Activated CD4-positive, alpha-beta T cell treated with anti-CD3 and anti-CD28 coated beads for 36 hours (primary cell): Measurements from ENCODE around the gene CERS3. TPM values are rescaled to one million over a fixed set of nuclear protein-coding genes. Genes with fewer than 3 reads are reported as not detected.

ENCODE experiments used
- ATAC-seq: fragments of 200-7000 bp; cut with Tn5 transposase; one replicate; pipeline ENCODE4 v1.10.0; 2021; ENCODE audit warnings: mild to moderate bottlenecking, moderate library complexity
- CTCF ChIA-PET: fragments of 350-600 bp; sonication (Branson Sonifier 250); formaldehyde crosslinking; loops from one replicate; lab custom pipeline; 2021; ENCODE audit warnings: antibody characterized with exemption; lab: Charles Lee
- POLR2A ChIA-PET: fragments of 350-600 bp; sonication (Branson Sonifier 250); formaldehyde crosslinking; loops from one replicate; lab custom pipeline; 2021; ENCODE audit warnings: antibody characterized with exemption, inconsistent platforms; lab: Charles Lee
- DNase-seq: peaks from one replicate; pipeline ENCODE4 v3.0.0-alpha.2; 2020
- H3K27ac Mint-ChIP-seq: one replicate; pipeline ENCODE4 v1.8.0; 2021; ENCODE audit warnings: mixed read lengths
- H3K27me3 Mint-ChIP-seq: one replicate; pipeline ENCODE4 v1.8.0; 2021; ENCODE audit warnings: mixed read lengths
- H3K36me3 Mint-ChIP-seq: one replicate; pipeline ENCODE4 v1.8.0; 2021; ENCODE audit warnings: low read depth, mixed read lengths
- H3K4me1 Mint-ChIP-seq: one replicate; pipeline ENCODE4 v1.8.0; 2021; ENCODE audit warnings: mixed read lengths
- H3K4me3 Mint-ChIP-seq: one replicate; pipeline ENCODE4 v1.8.0; 2021; ENCODE audit warnings: mild to moderate bottlenecking, moderate library complexity, mixed read lengths
- H3K9me3 Mint-ChIP-seq: one replicate; pipeline ENCODE4 v1.8.0; 2021; ENCODE audit warnings: low read depth, mixed read lengths
- intact Hi-C, 2 experiments: fragments of 100-400 bp; cut with DNase I in 1 of 2; cut with micrococcal nuclease in 1 of 2; formaldehyde crosslinking; loops; one replicate each; pipeline versions ENCODE4 v1.14.2 to v1.15.1; 2022 to 2024; cut with DNase I, micrococcal nuclease
- total RNA-seq, 2 experiments: library from RNA; stranded (reverse); gene quantifications; one replicate each; pipeline ENCODE4 v1.2.3, GENCODE V29; 2021

CERS3 gene
- total RNA-seq, 2 experiments from 2014 or later = 0.41 to 0.60 TPM

DNA sequence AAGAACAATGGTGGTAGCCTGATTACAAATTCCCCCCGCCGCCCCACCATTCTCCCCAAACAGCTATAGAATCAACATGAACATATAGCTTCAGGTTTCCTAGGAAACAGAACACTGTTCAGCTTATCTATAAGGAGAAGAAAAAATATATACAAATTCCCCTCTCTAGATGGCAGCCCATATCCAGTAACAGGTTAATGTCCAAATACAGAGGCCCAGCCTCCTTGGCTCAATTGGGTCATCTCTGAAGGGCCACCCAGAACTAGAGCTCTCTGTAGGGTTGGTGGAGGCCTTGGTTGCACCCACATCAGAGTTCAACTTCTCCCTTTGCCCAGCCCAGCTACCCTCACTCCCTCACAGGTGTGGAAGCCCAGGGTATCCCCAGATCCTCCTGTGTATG, 95.4 kb downstream of the CERS3 start:
- intact Hi-C loops = no loop called here
- H3K4me3 Mint-ChIP-seq = no peak overlapping the region
- ChIA-PET CTCF (interaction anchor here (0.5 kb wide), 1 partner anchor 140 kb away, joined by 3 read pairs; no protein-coding TSS in a partner anchor), POLR2A (no interaction called here)
- no peaks in the 10 kb centered on the region for H3K9me3 Mint-ChIP-seq
- no peaks in the 10 kb centered on the region for H3K27me3 Mint-ChIP-seq
- no peaks in the 10 kb centered on the region for H3K4me1 Mint-ChIP-seq
- no peak overlapping the region for H3K27ac Mint-ChIP-seq
- ATAC-seq = no peak
- no peaks in the 10 kb centered on the region for H3K36me3 Mint-ChIP-seq
- no peak for DNase-seq

DNA sequence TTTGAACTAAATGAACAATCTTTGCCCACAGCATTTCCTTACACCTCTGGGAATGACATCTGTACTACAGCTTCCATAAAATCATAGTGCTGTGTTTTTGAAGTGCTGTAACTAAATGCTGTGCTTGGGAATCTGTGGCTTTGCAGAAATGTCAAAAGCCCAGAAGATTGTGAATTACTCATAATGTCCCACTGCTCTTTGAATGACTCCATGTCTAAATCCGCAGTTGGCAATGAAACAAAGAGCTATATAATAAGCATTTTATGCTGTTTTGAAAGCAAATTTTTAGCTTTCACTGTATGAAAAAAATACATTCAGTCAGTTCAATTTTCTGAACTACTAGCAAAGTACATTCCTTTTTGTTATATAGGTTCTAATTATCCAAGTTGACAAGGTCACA, 98.3 kb downstream of the CERS3 start:
- intact Hi-C loops = no loop called here
- POLR2A ChIA-PET = no interaction called here
- Mint-ChIP-seq H3K4me3 (no peak overlapping the region), H3K27me3 (no peaks in the 10 kb centered on the region), H3K9me3 (no peaks in the 10 kb centered on the region), H3K4me1 (no peaks in the 10 kb centered on the region), H3K27ac (no peak overlapping the region), H3K36me3 (peaks cover 4% of the 10 kb centered on the region)
- no peak for DNase-seq
- ATAC-seq = no peak
- CTCF ChIA-PET = no interaction called here

DNA sequence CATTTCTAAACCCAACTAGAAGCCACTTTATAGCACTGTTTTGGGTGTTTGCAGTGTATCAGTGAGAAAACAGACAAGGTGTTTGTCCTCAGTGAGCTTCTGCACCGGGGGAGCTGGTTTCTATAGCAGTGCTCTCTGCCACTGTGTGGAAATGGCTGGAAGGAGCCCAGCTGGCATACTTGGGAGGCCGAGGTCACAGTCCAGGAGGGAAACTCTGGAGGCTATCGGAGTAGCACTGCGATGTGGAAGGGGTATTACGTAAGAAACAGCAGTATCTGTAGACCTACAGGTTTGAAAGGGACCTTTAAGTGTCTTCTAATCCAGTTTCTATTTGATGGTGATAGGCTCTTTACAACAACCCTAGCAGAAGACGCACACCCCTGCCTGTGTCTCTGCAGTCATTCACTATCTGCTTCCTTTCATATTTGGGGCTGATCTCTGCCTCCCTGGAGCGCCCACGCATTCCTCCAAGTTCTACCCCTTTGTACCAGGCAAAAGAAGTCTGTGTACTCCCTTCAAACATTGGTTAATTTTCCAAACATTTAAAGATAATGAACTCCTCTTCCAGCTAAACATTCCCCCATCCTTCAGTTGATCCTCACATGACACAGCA, 99.5 kb downstream of the CERS3 start:
- CTCF ChIA-PET = interaction anchor here (0.6 kb wide), 1 partner anchor 141 kb away, joined by 3 read pairs; no protein-coding TSS in a partner anchor
- H3K36me3 Mint-ChIP-seq = peaks cover 6% of the 10 kb centered on the region
- H3K4me3 Mint-ChIP-seq = no peak overlapping the region
- POLR2A ChIA-PET = no interaction called here
- intact Hi-C loops = no loop called here
- H3K9me3 Mint-ChIP-seq = peaks cover 3% of the 10 kb centered on the region
- DNase-seq (no peak), ATAC-seq (no peak)
- no peaks in the 10 kb centered on the region for H3K4me1 Mint-ChIP-seq
- no peak overlapping the region for H3K27ac Mint-ChIP-seq
- H3K27me3 Mint-ChIP-seq = no peaks in the 10 kb centered on the region

DNA sequence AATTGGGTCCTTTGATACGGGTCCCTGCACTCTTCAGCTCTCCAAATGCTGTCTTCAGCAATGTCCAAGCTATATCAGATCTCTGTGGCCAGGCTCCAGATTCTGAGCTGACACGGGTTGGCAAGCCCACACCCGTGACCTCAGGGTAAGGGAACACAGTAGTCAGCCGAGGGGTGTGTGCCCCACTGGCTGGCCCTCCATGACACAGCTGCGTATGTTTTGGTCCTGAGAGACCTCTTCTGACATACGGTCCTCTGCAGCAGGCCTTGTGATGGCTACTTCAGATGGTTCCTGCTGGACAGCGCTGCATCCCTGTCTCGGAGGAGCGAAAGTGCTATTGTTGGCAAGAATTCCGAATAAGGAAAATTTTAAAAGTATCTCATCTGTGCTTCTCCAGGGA, 101.8 kb downstream of the CERS3 start:
- H3K4me3 Mint-ChIP-seq = no peak overlapping the region
- CTCF ChIA-PET = interaction anchor here (0.6 to 1.3 kb wide), 2 partner anchors 69 to 77 kb away, joined by 3 to 4 read pairs; no protein-coding TSS in a partner anchor
- ATAC-seq = no peak

DNA sequence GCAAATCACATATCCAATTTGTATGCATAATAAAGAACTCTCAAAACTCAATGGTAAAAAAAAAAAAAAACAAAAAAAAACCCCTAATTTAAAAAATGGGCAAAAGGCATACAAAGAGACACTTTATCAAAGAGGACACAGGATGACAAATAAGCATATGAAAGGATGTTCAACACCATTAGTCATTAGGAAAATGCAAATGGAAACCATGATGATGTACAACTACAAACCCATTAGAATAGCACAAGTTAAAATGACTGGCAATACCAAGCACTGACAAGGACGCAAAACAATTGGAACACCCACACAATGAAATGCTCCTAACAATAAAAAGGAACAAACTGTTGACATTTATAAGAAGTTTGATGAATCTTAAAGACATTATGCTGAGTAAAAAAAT, 123.6 kb downstream of the CERS3 start:
- Mint-ChIP-seq H3K36me3 (peaks cover 5% of the 10 kb centered on the region), H3K4me3 (no peak overlapping the region), H3K4me1 (no peaks in the 10 kb centered on the region), H3K27ac (no peak overlapping the region), H3K9me3 (peaks cover 11% of the 10 kb centered on the region), H3K27me3 (no peaks in the 10 kb centered on the region)
- ChIA-PET CTCF (no interaction called here), POLR2A (no interaction called here)
- intact Hi-C loops = no loop called here
- peak; percentile 57 for ATAC-seq
- no peak for DNase-seq

More for the DNA sequence above, 101.8 kb downstream of the CERS3 start:
- H3K27ac Mint-ChIP-seq = no peak overlapping the region
- DNase-seq = no peak
- intact Hi-C loops = no loop called here
- H3K36me3 Mint-ChIP-seq = peaks cover 9% of the 10 kb centered on the region
- peaks cover 9% of the 10 kb centered on the region for H3K9me3 Mint-ChIP-seq
- H3K4me1 Mint-ChIP-seq = no peaks in the 10 kb centered on the region
- POLR2A ChIA-PET = no interaction called here
- H3K27me3 Mint-ChIP-seq = no peaks in the 10 kb centered on the region

DNA sequence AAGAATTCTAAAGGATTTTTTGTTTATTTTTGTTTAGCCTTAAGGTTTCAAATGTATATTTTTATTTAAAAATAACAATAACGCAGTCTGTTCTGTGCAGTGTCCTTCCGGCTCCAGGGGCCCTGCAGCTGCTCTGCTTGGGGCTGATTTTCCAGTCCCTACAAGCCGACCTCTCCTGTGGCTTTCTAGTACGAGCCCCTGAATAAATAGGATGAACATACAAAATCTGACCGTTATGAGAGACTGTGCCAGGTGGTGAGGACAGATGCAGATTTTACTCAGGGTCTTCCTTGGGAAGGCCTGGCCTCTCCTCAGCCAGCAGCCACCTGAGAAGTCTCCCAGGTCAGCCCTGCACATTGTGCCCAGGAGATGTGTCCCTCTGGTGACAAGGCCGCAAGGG, 127.8 kb downstream of the CERS3 start:
- intact Hi-C loops = no loop called here
- CTCF ChIA-PET = no interaction called here

DNA sequence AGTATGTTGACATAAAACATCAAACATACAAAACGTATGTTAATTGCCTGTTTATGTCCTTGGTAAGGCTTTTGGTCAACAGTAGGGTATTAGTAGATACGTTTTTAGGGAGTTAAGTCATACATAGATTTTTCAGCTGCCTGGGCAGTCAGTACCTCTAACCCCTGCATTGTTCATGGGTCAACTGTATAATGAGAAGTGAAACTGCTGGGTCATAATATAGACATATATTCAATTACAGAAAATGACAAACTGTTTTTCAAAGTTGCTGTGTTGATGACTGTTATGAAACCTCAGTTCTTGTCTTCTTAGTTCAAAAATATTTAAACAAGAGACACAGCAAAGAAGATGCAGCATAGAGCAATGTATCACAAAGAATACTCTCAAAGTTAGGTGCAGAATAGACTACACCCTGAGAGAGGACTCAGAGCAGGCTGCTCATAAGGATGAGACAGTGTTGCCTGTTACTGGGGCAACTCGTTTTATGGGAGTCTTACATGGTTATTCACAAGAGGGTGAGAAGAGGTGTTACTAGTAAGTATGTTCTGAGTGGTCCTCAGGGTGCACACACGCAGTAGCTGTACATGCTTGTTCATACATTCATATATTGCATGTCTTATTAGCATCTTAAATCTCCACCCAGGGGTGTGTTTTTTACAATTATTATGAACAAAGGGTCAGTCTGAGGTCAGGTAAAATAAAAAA, 133.9 kb downstream of the CERS3 start:
- no peaks in the 10 kb centered on the region for H3K27me3 Mint-ChIP-seq
- no peaks in the 10 kb centered on the region for H3K36me3 Mint-ChIP-seq
- no peak overlapping the region for H3K4me3 Mint-ChIP-seq
- no peak for ATAC-seq
- ChIA-PET CTCF (interaction anchor here (0.7 kb wide), 1 partner anchor 1140 kb away, joined by 3 read pairs; no protein-coding TSS in a partner anchor), POLR2A (no interaction called here)
- no peaks in the 10 kb centered on the region for H3K4me1 Mint-ChIP-seq
- intact Hi-C loops = no loop called here
- DNase-seq = no peak
- no peaks in the 10 kb centered on the region for H3K9me3 Mint-ChIP-seq
- H3K27ac Mint-ChIP-seq = no peak overlapping the region

More for the DNA sequence above, 127.8 kb downstream of the CERS3 start:
- Mint-ChIP-seq H3K36me3 (peaks cover 3% of the 10 kb centered on the region), H3K4me3 (no peak overlapping the region), H3K4me1 (no peaks in the 10 kb centered on the region), H3K9me3 (peaks cover 2% of the 10 kb centered on the region), H3K27me3 (no peaks in the 10 kb centered on the region), H3K27ac (no peak overlapping the region)
- no peak for DNase-seq
- POLR2A ChIA-PET = no interaction called here
- no peak for ATAC-seq

DNA sequence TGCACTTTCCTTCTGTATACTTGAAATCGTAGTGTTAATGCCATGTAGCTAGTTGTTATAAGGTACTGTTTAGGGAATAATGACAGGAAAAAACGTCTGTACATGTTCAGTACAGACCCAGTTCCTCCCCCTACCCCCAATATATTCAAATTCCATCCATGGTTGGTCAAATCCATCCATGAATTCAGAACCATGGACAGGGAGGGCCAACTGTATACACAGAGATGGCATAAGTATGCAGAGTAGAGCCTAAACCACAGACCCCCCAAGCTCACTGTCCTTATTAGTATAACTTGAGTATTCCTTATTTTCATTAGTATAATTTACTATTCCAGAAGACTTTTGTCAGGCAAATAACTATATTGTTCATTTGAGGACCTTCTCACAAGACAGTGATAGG, 135.7 kb downstream of the CERS3 start:
- Mint-ChIP-seq H3K36me3 (no peaks in the 10 kb centered on the region), H3K9me3 (no peaks in the 10 kb centered on the region), H3K27me3 (no peaks in the 10 kb centered on the region), H3K4me3 (no peak overlapping the region), H3K4me1 (no peaks in the 10 kb centered on the region), H3K27ac (no peak overlapping the region)
- DNase-seq = no peak
- ChIA-PET POLR2A (no interaction called here), CTCF (interaction anchor here (0.6 to 1.5 kb wide), 2 partner anchors 43 to 53 kb away, joined by 3 to 4 read pairs; no protein-coding TSS in a partner anchor)
- no peak for ATAC-seq
- intact Hi-C loops = no loop called here

DNA sequence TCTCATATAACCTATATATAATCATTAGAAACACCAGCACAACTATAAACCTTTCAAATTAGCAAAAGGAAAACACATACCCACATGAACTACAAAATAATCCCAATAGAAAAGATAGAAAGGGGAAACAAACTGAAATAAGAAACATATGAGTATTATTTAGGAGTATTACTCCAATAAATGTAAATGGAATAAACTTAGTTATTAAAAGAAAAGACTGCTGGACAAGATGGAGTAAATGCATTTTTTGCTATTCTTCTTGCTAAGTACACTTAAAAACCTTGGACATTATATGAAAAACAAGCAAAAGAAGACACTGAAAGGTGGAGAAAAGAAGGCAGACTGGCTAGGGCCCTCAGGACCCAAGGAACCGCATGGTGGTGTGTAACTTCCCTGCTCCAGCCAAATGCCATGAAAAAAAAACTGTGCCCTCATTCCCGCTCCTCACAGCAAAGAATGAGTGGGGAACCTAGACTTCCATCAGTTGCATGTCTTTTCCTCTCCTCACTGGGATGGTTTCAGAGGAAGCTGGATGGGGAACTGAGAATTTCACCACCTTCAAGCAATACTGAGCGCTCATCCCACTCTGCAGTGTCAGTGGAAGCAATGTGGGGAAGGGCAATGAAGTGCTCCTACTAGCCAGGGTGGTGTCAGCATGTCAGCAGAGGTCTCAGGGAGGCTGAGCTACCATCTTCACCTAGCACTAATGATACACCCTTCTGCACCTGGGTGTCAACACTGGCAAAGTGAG, 143.3 kb downstream of the CERS3 start:
- no peak for DNase-seq
- POLR2A ChIA-PET = no interaction called here
- Mint-ChIP-seq H3K36me3 (peaks cover 3% of the 10 kb centered on the region), H3K9me3 (peaks cover 15% of the 10 kb centered on the region), H3K27ac (no peak overlapping the region), H3K4me3 (no peak overlapping the region), H3K4me1 (no peaks in the 10 kb centered on the region), H3K27me3 (peaks cover 1% of the 10 kb centered on the region)
- intact Hi-C loops = no loop called here
- no peak for ATAC-seq
- CTCF ChIA-PET = interaction anchor here (0.6 to 4.0 kb wide), 4 partner anchors 35 to 475 kb away, joined by 3 to 32 read pairs (median 3); no protein-coding TSS in a partner anchor

DNA sequence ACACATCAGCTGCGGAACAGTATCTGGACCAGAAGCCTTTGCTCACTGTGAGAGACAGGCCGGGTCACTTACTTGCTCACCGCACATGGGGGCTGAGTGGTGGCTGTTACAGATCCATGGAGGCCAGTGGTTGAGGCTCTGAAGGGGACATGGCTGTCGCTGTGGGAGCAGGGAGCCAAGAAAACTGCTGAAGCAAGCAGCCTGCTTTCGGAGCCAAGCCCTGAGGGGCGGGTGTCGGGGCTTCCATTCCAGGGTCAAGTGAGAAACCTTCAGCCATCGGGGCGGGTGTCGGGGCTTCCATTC, 144.7 kb downstream of the CERS3 start:
- Mint-ChIP-seq H3K4me3 (no peak overlapping the region), H3K27ac (no peak overlapping the region), H3K9me3 (peaks cover 15% of the 10 kb centered on the region), H3K4me1 (no peaks in the 10 kb centered on the region), H3K36me3 (peaks cover 3% of the 10 kb centered on the region), H3K27me3 (peaks cover 1% of the 10 kb centered on the region)
- no peak for DNase-seq
- ChIA-PET CTCF (interaction anchor here (0.7 to 4.0 kb wide), 4 partner anchors 33 to 49 kb away, joined by 3 to 32 read pairs (median 4); partner anchors contain the start of gene ADAMTS17), POLR2A (no interaction called here)
- ATAC-seq = no peak
- intact Hi-C loops = loop anchor here in 1 of 2 experiments (5.0 kb wide), 1 partner anchor 42 kb away; the partner anchor contains the start of gene ADAMTS17

DNA sequence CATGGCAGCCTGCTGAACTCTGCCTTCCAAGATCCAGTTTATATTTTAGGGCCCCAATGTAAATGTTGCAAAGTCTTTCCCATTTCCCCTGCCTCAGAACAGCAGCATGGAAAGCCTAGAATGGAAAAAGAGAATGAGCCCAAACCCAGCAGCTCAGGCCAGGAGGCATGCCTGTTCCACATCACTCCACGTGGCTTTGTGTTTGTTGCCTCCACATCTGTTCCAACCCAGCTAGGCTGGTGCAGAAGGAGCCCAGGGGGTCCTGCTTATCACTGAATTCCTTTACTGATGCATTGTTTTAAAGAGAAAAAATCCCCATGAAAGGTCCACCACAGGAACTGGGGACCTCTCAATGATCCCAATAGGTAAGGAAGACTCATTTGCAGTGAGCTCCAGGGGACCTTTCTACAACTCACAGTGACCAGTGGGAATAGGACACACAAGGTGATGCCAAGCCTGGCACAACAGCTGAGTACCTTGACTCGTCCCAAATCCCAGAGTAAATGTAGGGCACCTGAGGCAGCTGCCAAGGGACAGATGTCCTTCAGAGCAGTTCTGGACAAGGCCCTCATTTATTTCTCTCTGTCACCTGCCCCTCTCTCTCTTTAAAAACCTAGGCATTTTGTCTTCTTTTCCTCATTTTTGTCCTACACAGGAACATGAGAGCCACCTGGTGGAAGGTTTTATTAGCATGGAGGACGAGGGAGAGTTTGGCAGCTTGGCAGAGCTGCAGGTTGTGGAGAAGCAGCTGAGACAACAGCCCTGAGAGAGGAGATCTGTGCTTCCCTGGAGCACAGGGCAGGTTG, 145.2 kb downstream of the CERS3 start:
- H3K4me3 Mint-ChIP-seq = no peak overlapping the region
- intact Hi-C loops = loop anchor here in 1 of 2 experiments (1.0 to 5.0 kb wide), 2 partner anchors 33 to 41 kb away; partner anchors contain the start of gene ADAMTS17
- peaks cover 15% of the 10 kb centered on the region for H3K9me3 Mint-ChIP-seq
- peaks cover 3% of the 10 kb centered on the region for H3K36me3 Mint-ChIP-seq
- ChIA-PET CTCF (interaction anchor here (0.7 to 4.0 kb wide), 5 partner anchors 33 to 49 kb away, joined by 3 to 32 read pairs (median 3); partner anchors contain the start of gene ADAMTS17), POLR2A (no interaction called here)
- DNase-seq (peak; percentile 26), ATAC-seq (no peak)
- no peaks in the 10 kb centered on the region for H3K4me1 Mint-ChIP-seq
- no peak overlapping the region for H3K27ac Mint-ChIP-seq
- H3K27me3 Mint-ChIP-seq = peaks cover 1% of the 10 kb centered on the region
